ENCODE results near the gene TCFL5. TPM values are rescaled to one million over a fixed set of nuclear protein-coding genes. Genes with fewer than 3 reads are reported as not detected.

TCFL5 gene
- total RNA-seq, 4 donors from 2014 or later = 12.0 to 28.9 (median 13.8) TPM

DNA sequence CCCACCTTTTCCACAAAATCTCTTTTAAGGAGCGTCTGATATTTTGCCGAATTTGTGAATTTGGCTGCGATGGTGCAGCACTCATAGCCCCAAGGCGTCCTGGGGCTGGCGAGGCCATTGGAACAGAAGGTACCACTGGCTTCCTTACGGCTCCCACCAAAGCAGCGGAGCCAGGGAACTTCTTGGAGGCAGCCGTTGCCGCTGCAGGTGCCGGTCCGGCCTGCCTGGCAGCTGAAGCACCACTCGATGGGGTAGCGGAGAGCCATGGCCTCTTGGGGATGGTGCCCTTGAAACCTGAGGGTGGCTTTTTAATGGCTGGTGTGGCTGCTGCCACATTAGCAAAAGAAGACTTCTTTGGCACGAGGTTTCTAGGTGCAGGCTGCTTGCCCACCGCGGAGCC lies 34.9 kb upstream of the TCFL5 start:
- TF ChIP-seq, protein P1, sequence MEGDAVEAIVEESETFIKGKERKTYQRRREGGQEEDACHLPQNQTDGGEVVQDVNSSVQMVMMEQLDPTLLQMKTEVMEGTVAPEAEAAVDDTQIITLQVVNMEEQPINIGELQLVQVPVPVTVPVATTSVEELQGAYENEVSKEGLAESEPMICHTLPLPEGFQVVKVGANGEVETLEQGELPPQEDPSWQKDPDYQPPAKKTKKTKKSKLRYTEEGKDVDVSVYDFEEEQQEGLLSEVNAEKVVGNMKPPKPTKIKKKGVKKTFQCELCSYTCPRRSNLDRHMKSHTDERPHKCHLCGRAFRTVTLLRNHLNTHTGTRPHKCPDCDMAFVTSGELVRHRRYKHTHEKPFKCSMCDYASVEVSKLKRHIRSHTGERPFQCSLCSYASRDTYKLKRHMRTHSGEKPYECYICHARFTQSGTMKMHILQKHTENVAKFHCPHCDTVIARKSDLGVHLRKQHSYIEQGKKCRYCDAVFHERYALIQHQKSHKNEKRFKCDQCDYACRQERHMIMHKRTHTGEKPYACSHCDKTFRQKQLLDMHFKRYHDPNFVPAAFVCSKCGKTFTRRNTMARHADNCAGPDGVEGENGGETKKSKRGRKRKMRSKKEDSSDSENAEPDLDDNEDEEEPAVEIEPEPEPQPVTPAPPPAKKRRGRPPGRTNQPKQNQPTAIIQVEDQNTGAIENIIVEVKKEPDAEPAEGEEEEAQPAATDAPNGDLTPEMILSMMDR (IDR thresholded peaks at IDR 0.05) = no peak
- TF ChIP-seq EP300 (IDR thresholded peaks at IDR 0.05) = no peak
- no peaks in the 10 kb centered on the region for H3K27me3 ChIP-seq
- peaks cover 5 to 37% (median 13%) of the 10 kb centered on the region in 3 donors for H3K4me1 ChIP-seq
- H3K36me3 ChIP-seq = peaks cover 0 to 63% of the 10 kb centered on the region in 2 donors
- WGBS, 2 donors (ENCODE audit: low coverage in 1 of 2) = 80 to 98% methylated on average over 2 to 7 of the region's 16 CpGs
- no peaks in the 10 kb centered on the region for H3K9me3 ChIP-seq
- ATAC-seq = no peak
- H3K27ac ChIP-seq = no peak overlapping the region
- H3K4me3 ChIP-seq = no peak overlapping the region

DNA sequence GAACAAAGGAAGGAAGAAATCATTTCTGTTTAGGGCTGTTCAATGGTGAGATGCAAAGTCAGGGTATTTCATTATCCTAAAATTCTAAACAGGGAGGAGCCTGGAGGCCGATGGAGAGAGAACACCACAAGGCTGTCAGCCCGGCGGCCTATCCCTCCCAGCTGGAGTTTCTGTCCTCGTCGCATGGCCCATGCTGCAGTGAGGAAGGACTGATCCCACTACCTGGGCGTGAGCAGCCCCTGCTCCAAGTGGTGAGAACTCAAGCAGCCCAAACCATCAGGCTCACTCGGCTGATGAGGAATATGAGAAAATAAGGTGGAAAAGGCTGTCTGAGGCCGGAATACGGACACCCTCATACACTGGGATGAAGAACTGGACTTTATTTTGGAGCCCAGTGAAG lies 33.9 kb upstream of the TCFL5 start:
- Histone ChIP-seq H3K4me3 (no peak overlapping the region), H3K27me3 (no peaks in the 10 kb centered on the region), H3K9me3 (no peaks in the 10 kb centered on the region), H3K36me3 (peaks cover 0 to 64% of the 10 kb centered on the region in 2 donors), H3K4me1 (peaks cover 5 to 30% (median 13%) of the 10 kb centered on the region in 3 donors), H3K27ac (no peak overlapping the region)
- TF ChIP-seq EP300 (IDR thresholded peaks at IDR 0.05) (no peak), POLR2AphosphoS5 (IDR thresholded peaks at IDR 0.05) (no peak), POLR2A (IDR thresholded peaks at IDR 0.05) (no peak)
- TF ChIP-seq, protein P1 (IDR thresholded peaks at IDR 0.05) = no peak
- 29 to 82% methylated on average over 1 to 9 of the region's 9 CpGs for WGBS, 2 donors (ENCODE audit: low coverage in 1 of 2)
- ATAC-seq = no peak

DNA sequence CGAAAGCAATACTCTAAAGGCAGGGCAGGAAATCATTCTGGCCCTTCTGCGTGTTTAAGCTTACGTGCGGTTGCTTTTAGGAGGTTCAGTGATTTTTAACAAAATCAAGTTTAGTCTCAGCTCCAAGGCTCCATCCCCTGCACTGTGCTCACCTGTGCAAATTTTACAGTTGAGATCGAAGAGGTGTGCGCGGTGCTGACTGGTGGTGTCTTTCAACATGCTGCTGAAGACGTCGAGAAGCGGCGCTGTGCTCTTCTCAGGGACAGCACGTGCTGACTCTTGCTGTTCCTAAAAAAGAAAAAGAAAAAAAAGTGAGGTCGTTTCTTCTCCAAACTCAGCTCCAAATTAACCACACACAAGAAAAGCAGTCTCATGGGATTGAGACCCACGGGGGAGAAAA lies 32.6 kb upstream of the TCFL5 start:
- H3K9me3 ChIP-seq = no peaks in the 10 kb centered on the region
- no peak overlapping the region for H3K27ac ChIP-seq
- no peak for TF ChIP-seq POLR2A (IDR thresholded peaks at IDR 0.05)
- TF ChIP-seq POLR2AphosphoS5 (IDR thresholded peaks at IDR 0.05) = no peak
- no peak for TF ChIP-seq EP300 (IDR thresholded peaks at IDR 0.05)
- TF ChIP-seq, protein P1 (IDR thresholded peaks at IDR 0.05) = no peak
- H3K27me3 ChIP-seq = no peaks in the 10 kb centered on the region
- no peak overlapping the region for H3K4me3 ChIP-seq
- peaks cover 0 to 17% (median 3%) of the 10 kb centered on the region in 3 donors for H3K4me1 ChIP-seq
- WGBS, 2 donors (ENCODE audit: low coverage in 1 of 2) = 72 to 95% methylated on average over 4 of the region's 14 CpGs
- peaks cover 0 to 76% of the 10 kb centered on the region in 2 donors for H3K36me3 ChIP-seq
- ATAC-seq = no peak

DNA sequence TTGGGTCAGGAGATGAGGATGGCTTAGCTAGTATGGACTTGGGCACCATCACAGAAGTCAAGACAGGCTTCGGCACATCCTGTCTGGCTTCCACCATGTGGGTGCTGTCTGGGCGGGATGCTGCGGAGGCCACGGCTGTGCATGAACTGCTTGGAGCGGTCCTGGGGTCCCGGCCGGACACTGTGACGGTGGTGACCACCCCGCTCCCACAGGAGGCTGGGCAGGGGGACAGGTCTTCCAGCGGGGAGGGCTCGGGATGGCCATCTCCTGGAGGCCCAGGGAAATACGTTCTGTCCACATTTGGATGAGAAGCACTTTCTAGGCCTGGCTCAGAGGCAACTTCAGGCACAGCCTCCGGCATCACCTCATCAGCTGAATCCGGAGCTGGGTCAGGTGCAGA lies 32.1 kb upstream of the TCFL5 start:
- no peak overlapping the region for H3K27ac ChIP-seq
- no peaks in the 10 kb centered on the region for H3K27me3 ChIP-seq
- no peak overlapping the region for H3K4me3 ChIP-seq
- peaks cover 0 to 12% (median 0%) of the 10 kb centered on the region in 3 donors for H3K4me1 ChIP-seq
- TF ChIP-seq POLR2A (IDR thresholded peaks at IDR 0.05) (no peak), POLR2AphosphoS5 (IDR thresholded peaks at IDR 0.05) (no peak), EP300 (IDR thresholded peaks at IDR 0.05) (no peak)
- TF ChIP-seq, protein P1 (IDR thresholded peaks at IDR 0.05) = no peak
- no peak for ATAC-seq
- peaks cover 0 to 82% of the 10 kb centered on the region in 2 donors for H3K36me3 ChIP-seq
- 87% methylated on average over 4 of the region's 14 CpGs; no CpG with 5 or more reads in 1 of the 2 donors for WGBS, 2 donors (ENCODE audit: low coverage in 1 of 2)
- H3K9me3 ChIP-seq = no peaks in the 10 kb centered on the region
